ENCODE data around the gene LUM. TPM values are rescaled to one million over a fixed set of nuclear protein-coding genes. Genes with fewer than 3 reads are reported as not detected.

LUM gene
- 100 to 1,000 TPM; 130 to 196 TPM for total RNA-seq

- peak within 1 kb of the TSS; percentile 18 to 40 for H3K4me3 ChIP-seq
- no peak for TF ChIP-seq CTCF (IDR thresholded peaks at IDR 0.05)
- H3K27ac ChIP-seq, result peak within 1 kb of the TSS; percentile 41 to 58
Measured at GRCh38 chr12:91111366-91112325, at the start of gene LUM. TSS of gene LUM (minus strand) at chr12:91111494. CDS start at chr12:91108979, 2,515 bp downstream.

GRCh38 chr12:91161009-91161408, 49.7 kb upstream of the LUM start:
- Histone ChIP-seq H3K27me3 (no peaks in the 10 kb centered on the region), H3K36me3 (peaks cover 4% of the 10 kb centered on the region), H3K4me1 (no peaks in the 10 kb centered on the region), H3K27ac (no peak overlapping the region), H3K9me3 (no peaks in the 10 kb centered on the region), H3K4me3 (no peak overlapping the region)
- TF ChIP-seq CTCF (IDR thresholded peaks at IDR 0.05), result no peak
- no peak for DNase-seq (ENCODE audit: low spot score)

More at GRCh38 chr12:91111366-91112325, at the start of gene LUM:
- no peaks in the 10 kb centered on the region for H3K9me3 ChIP-seq
- H3K36me3 ChIP-seq, result no peaks in the 10 kb centered on the region
- no peaks in the 10 kb centered on the region for H3K4me1 ChIP-seq
- peak; percentile 74 for DNase-seq (ENCODE audit: low spot score)
- H3K27me3 ChIP-seq, result no peaks in the 10 kb centered on the region

GRCh38 chr12:91155990-91156389, 44.7 kb upstream of the LUM start:
- Histone ChIP-seq H3K4me3 (no peak overlapping the region), H3K4me1 (no peaks in the 10 kb centered on the region), H3K9me3 (no peaks in the 10 kb centered on the region), H3K36me3 (peaks cover 25% of the 10 kb centered on the region), H3K27me3 (no peaks in the 10 kb centered on the region), H3K27ac (no peak overlapping the region)
- no peak for TF ChIP-seq CTCF (IDR thresholded peaks at IDR 0.05)
- no peak for DNase-seq (ENCODE audit: low spot score)

GRCh38 chr12:91154131-91154530, 42.8 kb upstream of the LUM start:
- H3K36me3 ChIP-seq, result peaks cover 29% of the 10 kb centered on the region
- H3K4me3 ChIP-seq, result no peak overlapping the region
- H3K9me3 ChIP-seq, result no peaks in the 10 kb centered on the region
- H3K27me3 ChIP-seq, result no peaks in the 10 kb centered on the region
- H3K4me1 ChIP-seq, result no peaks in the 10 kb centered on the region
- TF ChIP-seq CTCF (IDR thresholded peaks at IDR 0.05), result no peak
- DNase-seq (ENCODE audit: low spot score), result no peak
- H3K27ac ChIP-seq, result no peak overlapping the region

GRCh38 chr12:91144053-91144452, 32.8 kb upstream of the LUM start:
- Histone ChIP-seq H3K27me3 (no peaks in the 10 kb centered on the region), H3K27ac (no peak overlapping the region), H3K9me3 (no peaks in the 10 kb centered on the region), H3K4me3 (no peak overlapping the region), H3K36me3 (no peaks in the 10 kb centered on the region), H3K4me1 (peaks cover 0 to 10% of the 10 kb centered on the region in 2 donors)
- no peak for TF ChIP-seq CTCF (IDR thresholded peaks at IDR 0.05)
- DNase-seq (ENCODE audit: low spot score), result no peak

Measured in right atrium auricular region (tissue), 2 donors.